Hematopoietic multipotent progenitor cell treated with erythropoietin and hydrocortisone succinate and interleukin-3 and kit ligand, for 15 days (in vitro differentiated cells): ENCODE results near the gene FBXO34.

Experiments
- DNase-seq: peaks from one replicate; pipeline ENCODE4 v3.0.0-alpha.2; 2015; ENCODE audit warnings: low spot score

The FBXO34 gene

GRCh38 chr14:55348766-55349453 lies 77.7 kb downstream of the FBXO34 start:
- DNase-seq: no peak

DNA sequence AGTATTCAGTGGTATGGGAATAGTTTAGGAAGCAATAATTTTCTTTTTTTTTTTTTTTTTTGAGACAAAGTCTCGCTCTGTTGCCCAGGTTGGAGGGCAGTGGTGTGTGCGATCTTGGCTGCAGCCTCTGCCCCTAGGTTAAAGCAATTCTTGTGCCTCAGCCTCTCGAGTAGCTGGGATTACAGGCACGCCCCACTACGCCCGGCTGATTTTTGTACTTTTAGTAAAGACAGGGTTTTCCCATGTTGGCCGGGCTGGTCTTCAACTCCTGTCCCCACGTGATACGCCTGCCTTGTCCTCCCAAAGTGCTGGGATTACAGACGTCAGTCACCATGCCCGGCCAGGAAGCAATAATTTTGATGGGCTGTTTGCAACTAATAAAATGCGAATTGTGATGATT lies 78.3 kb downstream of the FBXO34 start:
- no peak for DNase-seq

DNA sequence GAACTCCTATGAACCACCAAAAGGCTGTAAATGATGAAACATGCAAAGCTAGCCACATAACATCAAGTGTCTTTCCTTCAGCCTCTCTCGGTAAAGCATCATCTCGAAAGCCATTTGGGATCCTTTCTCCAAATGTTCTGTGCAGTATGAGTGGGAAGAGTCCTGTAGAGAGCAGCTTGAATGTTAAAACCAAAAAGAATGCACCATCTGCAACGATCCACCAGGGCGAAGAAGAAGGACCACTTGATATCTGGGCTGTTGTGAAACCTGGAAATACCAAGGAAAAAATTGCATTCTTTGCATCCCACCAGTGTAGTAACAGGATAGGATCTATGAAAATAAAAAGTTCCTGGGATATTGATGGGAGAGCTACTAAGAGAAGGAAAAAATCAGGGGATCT lies 79.2 kb downstream of the FBXO34 start:
- no peak for DNase-seq

GRCh38 chr14:55351111-55351510 lies 79.9 kb downstream of the FBXO34 start:
- DNase-seq: no peak

DNA sequence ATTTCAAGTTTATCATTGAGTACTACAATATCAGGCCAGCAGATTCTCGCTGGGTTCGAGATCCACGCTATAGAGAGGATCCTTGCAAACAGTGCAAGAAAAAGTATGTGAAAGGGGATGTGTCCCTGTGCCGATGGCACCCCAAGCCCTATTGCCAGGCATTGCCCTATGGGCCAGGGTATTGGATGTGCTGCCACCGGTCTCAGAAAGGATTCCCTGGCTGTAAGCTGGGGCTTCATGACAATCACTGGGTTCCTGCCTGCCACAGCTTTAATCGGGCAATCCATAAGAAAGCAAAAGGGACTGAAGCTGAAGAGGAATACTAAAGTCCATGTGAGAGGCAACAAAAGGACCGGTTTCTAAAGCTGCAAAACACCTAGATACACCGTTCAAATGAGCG lies 81.0 kb downstream of the FBXO34 start:
- no peak for DNase-seq

GRCh38 chr14:55353686-55354467 lies 82.7 kb downstream of the FBXO34 start:
- no peak for DNase-seq

GRCh38 chr14:55354500-55354899 lies 83.3 kb downstream of the FBXO34 start:
- DNase-seq: peak; percentile 77

- DNase-seq: no peak
These were observed 84.7 kb downstream of the FBXO34 start for GRCh38 chr14:55355922-55356321.

GRCh38 chr14:55356913-55357312 lies 85.7 kb downstream of the FBXO34 start:
- DNase-seq: no peak

GRCh38 chr14:55359307-55359706 lies 88.1 kb downstream of the FBXO34 start:
- no peak for DNase-seq

DNA sequence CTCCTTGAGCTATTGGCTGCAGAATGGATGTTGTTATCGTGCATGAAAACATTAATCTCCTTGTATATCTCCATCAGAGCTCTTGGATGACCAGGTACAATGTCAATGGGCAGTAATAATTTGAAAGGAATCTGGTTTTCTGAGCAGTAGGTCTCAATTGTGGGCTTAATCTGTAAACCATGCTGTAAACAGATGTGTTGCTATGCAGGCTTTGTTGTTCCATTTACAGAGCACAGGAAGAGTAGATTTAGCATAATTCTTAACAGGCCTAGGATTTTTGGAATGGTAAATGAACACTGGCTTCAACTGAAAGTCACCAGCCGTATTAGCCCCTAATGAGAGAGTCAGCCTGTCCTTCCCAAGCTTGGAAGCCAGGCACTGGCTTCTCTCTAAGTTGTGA lies 90.0 kb downstream of the FBXO34 start:
- DNase-seq: no peak

- DNase-seq: no peak
These were observed 95.0 kb downstream of the FBXO34 start for GRCh38 chr14:55366271-55366670.

GRCh38 chr14:55370883-55371455 lies 99.7 kb downstream of the FBXO34 start:
- peak; percentile 92 for DNase-seq

- DNase-seq: no peak
These were observed 101.2 kb downstream of the FBXO34 start for GRCh38 chr14:55372423-55372822.

DNA sequence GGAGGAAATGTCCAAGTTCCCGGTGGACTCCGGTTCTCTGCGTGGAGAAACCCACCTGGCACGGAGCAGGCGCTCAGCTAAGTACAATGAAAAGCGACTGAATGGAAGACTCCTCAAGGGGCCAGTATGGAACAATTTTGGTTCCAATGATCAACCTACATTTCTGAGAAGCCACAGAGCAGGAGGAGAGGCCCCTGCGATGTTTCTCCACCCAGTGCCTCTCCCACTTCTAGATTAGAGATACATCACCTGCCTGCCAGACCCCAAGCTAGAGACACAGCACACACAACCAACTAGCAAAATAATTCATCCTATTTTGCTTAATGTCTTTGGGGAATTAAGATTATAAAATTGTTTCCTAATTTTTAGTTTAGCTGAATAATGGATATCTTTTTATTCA lies 101.6 kb downstream of the FBXO34 start:
- DNase-seq: peak; percentile 50

DNA sequence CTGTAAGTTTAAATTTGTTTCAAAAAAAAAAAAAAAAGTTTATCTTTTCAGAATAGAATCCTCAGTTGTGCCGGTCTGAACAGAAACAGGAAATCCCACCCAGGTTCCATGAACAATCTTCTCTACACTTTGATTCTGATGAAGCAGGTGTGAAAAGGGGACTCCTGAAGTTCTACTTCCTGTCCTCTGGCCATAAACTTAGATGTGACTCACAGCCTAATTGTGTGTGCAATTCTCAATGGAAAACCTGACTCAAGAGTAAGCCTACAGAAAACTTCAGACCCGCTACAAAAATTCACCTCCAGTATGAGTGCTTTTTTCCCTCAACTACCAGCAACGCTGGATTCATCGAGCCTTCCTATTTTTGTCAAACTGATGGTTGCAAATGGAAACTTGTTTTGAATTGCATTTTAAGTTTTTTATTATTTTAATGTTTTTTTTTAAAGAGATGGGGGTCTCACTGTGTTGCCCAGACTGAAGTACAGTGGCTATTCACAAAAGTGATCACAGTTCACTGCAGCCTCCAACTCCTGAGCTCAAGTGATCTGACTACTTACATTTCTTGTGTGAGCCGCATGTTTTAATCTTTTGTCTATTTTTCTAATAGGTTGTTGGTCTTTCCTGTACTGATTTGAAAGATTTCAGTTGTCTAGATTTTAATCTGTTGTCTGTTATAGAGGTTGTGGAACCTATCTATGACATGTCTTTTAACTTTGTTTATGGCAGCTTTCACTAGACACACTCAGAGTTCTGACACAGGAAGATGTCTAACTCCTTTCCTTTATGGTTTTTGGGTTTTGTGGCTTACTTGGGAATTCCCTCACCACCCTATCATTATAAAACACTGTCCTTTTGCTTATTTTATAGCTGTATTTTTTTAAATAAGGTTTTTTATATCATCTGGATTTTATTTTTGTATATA lies 102.8 kb downstream of the FBXO34 start:
- DNase-seq: no peak

GRCh38 chr14:55374771-55375170 lies 103.5 kb downstream of the FBXO34 start:
- DNase-seq: no peak

DNA sequence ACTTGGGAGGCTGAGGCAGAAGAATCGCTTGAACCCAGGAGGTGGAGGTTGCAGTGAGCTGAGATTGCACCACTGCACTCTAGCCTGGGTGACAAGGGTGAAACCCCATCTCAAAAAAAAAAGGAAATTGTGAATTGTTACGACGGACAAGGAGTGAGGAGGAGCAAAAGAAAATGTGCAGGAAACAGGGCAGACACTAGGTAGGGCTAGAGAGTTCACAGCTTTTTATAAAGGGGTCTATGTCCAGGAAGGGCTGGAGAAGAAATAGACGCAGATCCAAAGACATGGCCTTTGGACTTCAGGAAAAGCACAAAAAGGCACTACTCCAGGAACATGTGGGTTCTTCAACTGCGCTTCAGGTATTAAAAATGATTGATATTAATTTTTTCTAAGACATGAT lies 106.0 kb downstream of the FBXO34 start:
- no peak for DNase-seq

GRCh38 chr14:55381040-55381439 lies 109.8 kb downstream of the FBXO34 start:
- no peak for DNase-seq

DNA sequence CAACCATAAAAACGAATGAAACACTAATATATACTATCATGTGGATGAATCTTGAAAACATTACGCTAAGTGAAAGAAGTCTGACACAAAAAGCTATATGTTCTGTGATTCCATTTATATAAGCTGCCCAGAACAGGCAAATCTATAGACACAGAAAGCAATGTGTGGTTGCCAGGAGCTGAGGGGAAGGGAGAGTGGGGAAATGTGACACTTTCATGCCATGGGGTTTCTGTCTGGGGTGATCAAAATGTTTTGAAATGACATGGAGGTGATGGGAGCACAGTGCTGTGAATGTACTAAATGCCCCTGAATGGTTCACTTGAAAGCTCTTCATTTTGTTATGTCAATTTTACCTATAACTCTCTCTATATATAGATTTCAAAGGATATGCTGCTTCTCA lies 110.3 kb downstream of the FBXO34 start:
- DNase-seq: no peak

DNA sequence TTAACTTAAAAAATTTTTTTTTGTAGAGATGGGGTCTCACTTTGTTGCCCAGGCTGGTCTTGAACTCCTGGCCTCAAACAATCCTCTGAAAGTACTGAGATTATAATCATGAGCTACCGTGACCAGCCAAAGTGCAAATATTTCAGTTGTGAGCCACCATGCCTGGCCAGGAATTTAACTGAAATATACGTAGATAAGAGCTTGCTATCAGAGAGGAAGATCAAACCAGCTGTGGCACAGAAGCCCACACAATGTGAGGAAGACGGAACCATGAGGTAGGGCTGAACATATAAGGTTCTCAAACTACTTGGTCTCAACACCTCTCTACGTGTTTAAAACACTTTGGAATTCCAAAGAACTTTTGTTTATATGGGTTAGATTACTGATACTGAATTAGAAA lies 111.3 kb downstream of the FBXO34 start:
- peak; percentile 31 for DNase-seq

DNA sequence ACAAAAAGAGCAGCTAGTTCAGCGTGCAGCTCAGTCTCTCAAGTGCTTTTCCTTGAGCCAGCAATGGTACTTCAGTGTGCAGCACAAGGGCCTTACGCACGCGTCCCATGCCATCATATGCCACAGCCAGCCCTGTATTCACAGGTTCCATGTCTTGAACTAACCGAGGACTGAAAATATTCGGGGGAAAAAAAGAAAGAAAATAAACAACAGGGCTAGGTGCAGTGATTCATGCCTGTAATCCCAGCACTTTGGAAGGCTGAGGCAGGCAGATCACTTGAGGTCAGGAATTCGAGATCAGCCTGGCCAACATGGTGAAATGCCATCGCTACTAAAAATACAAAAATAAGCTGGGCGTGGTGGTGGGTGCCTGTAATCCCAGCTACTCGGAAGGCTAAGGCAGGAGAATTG lies 111.8 kb downstream of the FBXO34 start:
- peak; percentile 34 for DNase-seq
